Thyroid gland (tissue), 4 donors: ENCODE results near the gene DZIP3. TPM values are rescaled to one million over a fixed set of nuclear protein-coding genes. Genes with fewer than 3 reads are reported as not detected.

ENCODE experiments used
- DNase-seq, 2 donors: peaks; one replicate each; pipeline ENCODE4 v3.0.0-alpha.2; 2019
- H3K27ac ChIP-seq, 3 donors: fragments of 200-600 bp; sonication (generic); 1 replicate in 2 of 3; 2 replicates in 1 of 3; pipeline ENCODE4 v1.5.1; 2016 to 2019; ENCODE audit warnings: mild to moderate bottlenecking in 1 of 3, moderate library complexity in 1 of 3
- H3K27me3 ChIP-seq: fragments of 200-600 bp; sonication (generic); one replicate; pipeline ENCODE4 v1.5.1; 2019
- H3K36me3 ChIP-seq, 2 donors: fragments of 200-600 bp; sonication (generic); one replicate each; pipeline ENCODE4 v1.5.1; 2016 to 2019
- H3K4me1 ChIP-seq, 2 donors: fragments of 200-600 bp; sonication (generic); one replicate each; pipeline ENCODE4 v1.5.1; 2017 to 2019
- H3K4me3 ChIP-seq, 3 donors: fragments of 200-600 bp; sonication (generic); replicated peaks in 1 of 3; 1 replicate in 2 of 3; 2 replicates in 1 of 3; pipeline ENCODE4 v1.5.1; 2016; ENCODE audit warnings: mild to moderate bottlenecking in 1 of 3
- H3K9me3 ChIP-seq: fragments of 200-600 bp; sonication (generic); one replicate; pipeline ENCODE4 v1.5.1; 2017
- POLR2A ChIP-seq, 2 donors: fragments of 450-650 bp; IDR thresholded peaks; one replicate each; pipeline ENCODE4 v1.6.1; 2017; ENCODE audit warnings: antibody characterized with exemption in 2 of 2, mild to moderate bottlenecking in 2 of 2, moderate library complexity in 1 of 2
- WGBS, 2 donors: methylation state at CpG; one replicate each; pipeline ENCODE4 v1.1.5; 2017; 5-methylcytosine and 5-hydroxymethylcytosine counted together
- intact Hi-C: fragments of 100-400 bp; cut with DNase I; formaldehyde crosslinking; loops from one replicate; pipeline ENCODE4 v1.15.1; 2023
- total RNA-seq, 4 donors: library from RNA; depleted of rRNA; stranded (reverse); fragments of >200 nt; gene quantifications; one replicate each; pipeline ENCODE4 v1.2.3, GENCODE V29; 2016
- TF ChIP-seq, protein P1 (sequence below), 6 experiments: fragments of 200-600 bp in 3 of 6; fragments of 450-650 bp in 3 of 6; sonication (generic) in 3 of 6; IDR thresholded peaks; one replicate each; pipeline ENCODE4 v1.5.1; 2016 to 2019; ENCODE audit warnings: antibody characterized with exemption in 6 of 6, mild to moderate bottlenecking in 2 of 6, inconsistent platforms in 1 of 6, moderate library complexity in 1 of 6

DZIP3 gene, protein sequence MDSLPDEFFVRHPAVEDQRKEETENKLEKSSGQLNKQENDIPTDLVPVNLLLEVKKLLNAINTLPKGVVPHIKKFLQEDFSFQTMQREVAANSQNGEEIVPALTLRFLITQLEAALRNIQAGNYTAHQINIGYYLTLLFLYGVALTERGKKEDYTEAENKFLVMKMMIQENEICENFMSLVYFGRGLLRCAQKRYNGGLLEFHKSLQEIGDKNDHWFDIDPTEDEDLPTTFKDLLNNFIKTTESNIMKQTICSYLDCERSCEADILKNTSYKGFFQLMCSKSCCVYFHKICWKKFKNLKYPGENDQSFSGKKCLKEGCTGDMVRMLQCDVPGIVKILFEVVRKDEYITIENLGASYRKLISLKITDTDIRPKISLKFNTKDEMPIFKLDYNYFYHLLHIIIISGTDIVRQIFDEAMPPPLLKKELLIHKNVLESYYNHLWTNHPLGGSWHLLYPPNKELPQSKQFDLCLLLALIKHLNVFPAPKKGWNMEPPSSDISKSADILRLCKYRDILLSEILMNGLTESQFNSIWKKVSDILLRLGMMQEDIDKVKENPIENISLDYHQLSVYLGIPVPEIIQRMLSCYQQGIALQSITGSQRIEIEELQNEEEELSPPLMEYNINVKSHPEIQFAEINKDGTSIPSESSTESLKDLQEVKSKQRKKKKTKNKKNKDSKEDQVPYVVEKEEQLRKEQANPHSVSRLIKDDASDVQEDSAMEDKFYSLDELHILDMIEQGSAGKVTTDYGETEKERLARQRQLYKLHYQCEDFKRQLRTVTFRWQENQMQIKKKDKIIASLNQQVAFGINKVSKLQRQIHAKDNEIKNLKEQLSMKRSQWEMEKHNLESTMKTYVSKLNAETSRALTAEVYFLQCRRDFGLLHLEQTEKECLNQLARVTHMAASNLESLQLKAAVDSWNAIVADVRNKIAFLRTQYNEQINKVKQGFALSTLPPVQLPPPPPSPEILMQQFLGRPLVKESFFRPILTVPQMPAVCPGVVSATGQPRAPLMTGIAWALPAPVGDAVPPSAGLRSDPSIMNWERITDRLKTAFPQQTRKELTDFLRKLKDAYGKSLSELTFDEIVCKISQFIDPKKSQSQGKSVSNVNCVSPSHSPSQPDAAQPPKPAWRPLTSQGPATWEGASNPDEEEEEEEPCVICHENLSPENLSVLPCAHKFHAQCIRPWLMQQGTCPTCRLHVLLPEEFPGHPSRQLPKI
- 10 to 100 TPM; 11.2 to 23.2 (median 18.7) TPM for total RNA-seq

DNA sequence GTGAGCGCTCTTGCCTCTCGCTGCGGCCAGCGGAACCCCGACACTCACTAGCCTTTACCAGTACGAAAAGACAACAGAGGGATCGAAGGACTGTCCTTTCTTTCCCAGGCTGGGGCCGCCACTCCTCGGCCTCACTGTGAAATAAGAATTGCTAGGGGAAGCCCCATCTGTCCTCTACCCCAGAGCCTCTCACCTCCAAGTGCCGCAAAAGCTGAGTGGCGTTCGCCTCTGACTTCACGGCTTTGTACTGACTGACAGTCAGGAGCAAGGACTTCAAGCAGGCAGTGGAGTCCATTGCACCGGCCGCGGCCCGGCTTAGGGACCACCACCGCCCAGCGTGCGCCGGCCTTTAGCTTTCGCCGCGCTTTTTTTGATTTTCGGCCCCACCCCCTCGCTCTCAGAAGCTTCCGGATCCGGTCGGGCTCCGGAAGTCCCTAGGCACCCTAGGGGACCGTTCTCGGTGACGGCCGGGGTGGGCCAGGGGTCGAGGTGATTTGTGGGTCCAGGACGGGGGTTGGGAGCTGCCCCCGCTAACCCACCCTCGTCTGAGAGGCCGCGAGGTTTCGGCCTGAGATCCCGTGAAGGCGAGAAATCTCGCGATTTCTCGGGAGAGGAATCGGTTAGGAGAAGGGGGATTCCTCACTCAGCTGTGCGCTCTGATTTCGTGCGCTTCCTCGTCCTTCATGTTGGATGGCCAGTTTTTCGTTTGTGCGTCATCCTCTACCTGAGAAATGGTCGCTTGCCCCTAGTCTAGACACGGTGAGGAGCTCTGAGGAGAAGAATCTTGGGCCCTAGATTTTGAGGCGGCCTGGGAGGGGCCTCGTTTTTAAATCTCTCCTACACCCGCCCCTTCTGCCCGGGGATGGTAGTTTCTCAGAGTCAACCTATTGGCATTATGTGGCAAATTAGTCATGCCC is at the start of gene DZIP3, which contains the start of gene CIP2A:
Gene DZIP3 (plus strand): TSS at position 642 of the 917 bp plus-strand sequence. CDS start 15,685 bp downstream, outside the sequence.
Gene CIP2A (minus strand): TSS at position 358 of the 917 bp plus-strand sequence. CDS start 63 bp downstream, at position 295.
- DNase-seq = peak; percentile 80 to 84
- no peaks in the 10 kb centered on the region for H3K27me3 ChIP-seq
- intact Hi-C loops = no loop called here
- WGBS, 2 donors = 0 to 1% methylated on average over 44 to 54 of the region's 59 CpGs
- H3K4me3 ChIP-seq = peak within 1 kb of the TSS; percentile 46 to 94 (median 68)
- no peaks in the 10 kb centered on the region for H3K9me3 ChIP-seq
- no peaks in the 10 kb centered on the region for H3K36me3 ChIP-seq
- peak within 1 kb of the TSS; percentile 92 to 96 (median 94) for H3K27ac ChIP-seq
- peak in 1 of 2 donors; percentile 83 for TF ChIP-seq POLR2A (IDR thresholded peaks at IDR 0.05)
- TF ChIP-seq, protein P1, sequence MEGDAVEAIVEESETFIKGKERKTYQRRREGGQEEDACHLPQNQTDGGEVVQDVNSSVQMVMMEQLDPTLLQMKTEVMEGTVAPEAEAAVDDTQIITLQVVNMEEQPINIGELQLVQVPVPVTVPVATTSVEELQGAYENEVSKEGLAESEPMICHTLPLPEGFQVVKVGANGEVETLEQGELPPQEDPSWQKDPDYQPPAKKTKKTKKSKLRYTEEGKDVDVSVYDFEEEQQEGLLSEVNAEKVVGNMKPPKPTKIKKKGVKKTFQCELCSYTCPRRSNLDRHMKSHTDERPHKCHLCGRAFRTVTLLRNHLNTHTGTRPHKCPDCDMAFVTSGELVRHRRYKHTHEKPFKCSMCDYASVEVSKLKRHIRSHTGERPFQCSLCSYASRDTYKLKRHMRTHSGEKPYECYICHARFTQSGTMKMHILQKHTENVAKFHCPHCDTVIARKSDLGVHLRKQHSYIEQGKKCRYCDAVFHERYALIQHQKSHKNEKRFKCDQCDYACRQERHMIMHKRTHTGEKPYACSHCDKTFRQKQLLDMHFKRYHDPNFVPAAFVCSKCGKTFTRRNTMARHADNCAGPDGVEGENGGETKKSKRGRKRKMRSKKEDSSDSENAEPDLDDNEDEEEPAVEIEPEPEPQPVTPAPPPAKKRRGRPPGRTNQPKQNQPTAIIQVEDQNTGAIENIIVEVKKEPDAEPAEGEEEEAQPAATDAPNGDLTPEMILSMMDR (IDR thresholded peaks at IDR 0.05) = no peak
- peaks cover 6 to 9% of the 10 kb centered on the region in 2 donors for H3K4me1 ChIP-seq

GRCh38 chr3:108546247-108546646 is 43.3 kb upstream of the DZIP3 start:
- 76 to 94% methylated on average over 1 of the region's 1 CpG for WGBS, 2 donors
- H3K27ac ChIP-seq = no peak overlapping the region

GRCh38 chr3:108546692-108547091 is 42.8 kb upstream of the DZIP3 start:
- no peaks in the 10 kb centered on the region for H3K27me3 ChIP-seq
- no peak for DNase-seq
- no peaks in the 10 kb centered on the region for H3K36me3 ChIP-seq
- WGBS, 2 donors = 73 to 82% methylated on average over 3 of the region's 3 CpGs
- TF ChIP-seq, protein P1 (IDR thresholded peaks at IDR 0.05) = no peak
- TF ChIP-seq POLR2A (IDR thresholded peaks at IDR 0.05) = no peak
- no peak overlapping the region for H3K4me3 ChIP-seq
- H3K9me3 ChIP-seq = no peaks in the 10 kb centered on the region
- H3K4me1 ChIP-seq = no peaks in the 10 kb centered on the region
- H3K27ac ChIP-seq = no peak overlapping the region
- intact Hi-C loops = no loop called here

More at GRCh38 chr3:108546247-108546646, 43.3 kb upstream of the DZIP3 start:
- Histone ChIP-seq H3K4me3 (no peak overlapping the region), H3K4me1 (no peaks in the 10 kb centered on the region), H3K9me3 (no peaks in the 10 kb centered on the region), H3K36me3 (no peaks in the 10 kb centered on the region), H3K27me3 (no peaks in the 10 kb centered on the region)
- no peak for DNase-seq
- TF ChIP-seq, protein P1 (IDR thresholded peaks at IDR 0.05) = no peak
- TF ChIP-seq POLR2A (IDR thresholded peaks at IDR 0.05) = no peak
- intact Hi-C loops = no loop called here

DNA sequence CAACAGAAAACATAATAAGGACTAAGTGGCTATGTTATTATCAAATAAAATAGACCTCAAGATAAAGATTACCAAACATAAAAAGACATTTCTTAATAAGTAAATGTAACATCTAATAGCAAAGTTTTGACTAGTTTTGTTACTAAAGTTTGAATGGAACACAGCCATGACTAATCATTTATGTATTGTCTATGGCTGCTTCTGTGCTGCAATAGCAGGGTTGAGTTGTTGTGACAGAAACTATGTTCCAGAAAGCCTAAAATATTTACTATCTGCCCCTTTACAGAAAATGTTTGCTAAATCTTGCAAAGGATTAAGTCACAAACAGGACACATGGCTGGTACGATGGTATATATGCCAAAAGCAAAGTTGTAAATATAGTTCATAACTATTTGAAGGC is 41.2 kb upstream of the DZIP3 start:
- H3K27me3 ChIP-seq = no peaks in the 10 kb centered on the region
- WGBS, 2 donors = 89 to 93% methylated on average over 1 of the region's 1 CpG

More for the DNA sequence above, 41.2 kb upstream of the DZIP3 start:
- TF ChIP-seq POLR2A (IDR thresholded peaks at IDR 0.05) = no peak
- TF ChIP-seq, protein P1 (IDR thresholded peaks at IDR 0.05) = no peak
- H3K36me3 ChIP-seq = no peaks in the 10 kb centered on the region
- no peaks in the 10 kb centered on the region for H3K9me3 ChIP-seq
- no peaks in the 10 kb centered on the region for H3K4me1 ChIP-seq
- DNase-seq = no peak
- intact Hi-C loops = no loop called here
- no peak overlapping the region for H3K27ac ChIP-seq
- no peak overlapping the region for H3K4me3 ChIP-seq
